Osteoblast (primary cell): Measurements from ENCODE around the gene IFIT3. TPM values are rescaled to one million over a fixed set of nuclear protein-coding genes. Genes with fewer than 3 reads are reported as not detected.

ENCODE experiments used
- DNase-seq: peaks from one replicate; pipeline ENCODE4 v3.0.0; 2011; ENCODE audit warnings: low spot score, mixed read lengths; ENCODE audit not compliant: insufficient read length; ENCODE audit errors: missing footprints
- H2AFZ ChIP-seq: 2 replicates; pipeline ENCODE4 v1.6.0; 2011; ENCODE audit warnings: mild to moderate bottlenecking, low read length
- H3K27ac ChIP-seq: 2 replicates; pipeline ENCODE4 v1.5.1; 2011; ENCODE audit warnings: mild to moderate bottlenecking, low read depth, low read length, moderate library complexity
- H3K27me3 ChIP-seq: 2 replicates; pipeline ENCODE4 v1.6.0; 2012; ENCODE audit warnings: mild to moderate bottlenecking, control low read depth, inconsistent platforms, low read length, moderate library complexity; ENCODE audit not compliant: insufficient read depth
- H3K36me3 ChIP-seq: 2 replicates; pipeline ENCODE4 v1.5.1; 2011; ENCODE audit warnings: mild to moderate bottlenecking, low read length, control low read depth, moderate library complexity; ENCODE audit not compliant: insufficient read depth
- H3K4me1 ChIP-seq: 2 replicates; pipeline ENCODE4 v1.5.1; 2011; ENCODE audit warnings: mild to moderate bottlenecking, low read length, control low read depth, moderate library complexity; ENCODE audit not compliant: insufficient read depth
- H3K4me2 ChIP-seq: 2 replicates; pipeline ENCODE4 v1.6.0; 2011; ENCODE audit warnings: mild to moderate bottlenecking, low read length; ENCODE audit not compliant: insufficient read depth
- H3K4me3 ChIP-seq: fragments of 200-600 bp; sonication (generic); 3 replicates; pipeline ENCODE4 v1.5.1; 2012; ENCODE audit warnings: mild to moderate bottlenecking, low read length, inconsistent platforms; ENCODE audit not compliant: insufficient read depth
- H3K79me2 ChIP-seq: 2 replicates; pipeline ENCODE4 v1.6.0; 2012; ENCODE audit warnings: mild to moderate bottlenecking, low read length, control low read depth, inconsistent platforms; ENCODE audit not compliant: insufficient read depth
- H3K9me3 ChIP-seq: 2 replicates; pipeline ENCODE4 v1.5.1; 2011; ENCODE audit warnings: low read depth, low read length, control low read depth
- H4K20me1 ChIP-seq: 2 replicates; pipeline ENCODE4 v1.6.0; 2012; ENCODE audit warnings: mild to moderate bottlenecking, low read length, control low read depth; ENCODE audit not compliant: insufficient read depth
- total RNA-seq: library from RNA; depleted of rRNA; stranded (reverse); fragments of >200 nt; gene quantifications from 2 replicates; pipeline ENCODE4 v1.2.3, GENCODE V29; 2012
- TF ChIP-seq, protein P1 (sequence below): IDR thresholded peaks from 2 replicates; pipeline ENCODE4 v1.5.1; 2011; ENCODE audit warnings: mild to moderate bottlenecking, low read depth, low read length, moderate library complexity; ENCODE audit errors: extremely low read depth

IFIT3 gene
- total RNA-seq, 1 donor = 43.8 TPM

DNA sequence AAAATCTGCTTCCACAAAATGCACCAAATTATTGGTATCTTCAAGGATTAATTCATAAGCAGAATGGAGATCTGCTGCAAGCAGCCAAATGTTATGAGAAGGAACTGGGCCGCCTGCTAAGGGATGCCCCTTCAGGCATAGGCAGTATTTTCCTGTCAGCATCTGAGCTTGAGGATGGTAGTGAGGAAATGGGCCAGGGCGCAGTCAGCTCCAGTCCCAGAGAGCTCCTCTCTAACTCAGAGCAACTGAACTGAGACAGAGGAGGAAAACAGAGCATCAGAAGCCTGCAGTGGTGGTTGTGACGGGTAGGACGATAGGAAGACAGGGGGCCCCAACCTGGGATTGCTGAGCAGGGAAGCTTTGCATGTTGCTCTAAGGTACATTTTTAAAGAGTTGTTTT is 12.1 kb downstream of the IFIT3 start:
- Histone ChIP-seq H3K79me2 (peaks cover 37% of the 10 kb centered on the region), H3K36me3 (peaks cover 4% of the 10 kb centered on the region)
- TF ChIP-seq, protein P1, sequence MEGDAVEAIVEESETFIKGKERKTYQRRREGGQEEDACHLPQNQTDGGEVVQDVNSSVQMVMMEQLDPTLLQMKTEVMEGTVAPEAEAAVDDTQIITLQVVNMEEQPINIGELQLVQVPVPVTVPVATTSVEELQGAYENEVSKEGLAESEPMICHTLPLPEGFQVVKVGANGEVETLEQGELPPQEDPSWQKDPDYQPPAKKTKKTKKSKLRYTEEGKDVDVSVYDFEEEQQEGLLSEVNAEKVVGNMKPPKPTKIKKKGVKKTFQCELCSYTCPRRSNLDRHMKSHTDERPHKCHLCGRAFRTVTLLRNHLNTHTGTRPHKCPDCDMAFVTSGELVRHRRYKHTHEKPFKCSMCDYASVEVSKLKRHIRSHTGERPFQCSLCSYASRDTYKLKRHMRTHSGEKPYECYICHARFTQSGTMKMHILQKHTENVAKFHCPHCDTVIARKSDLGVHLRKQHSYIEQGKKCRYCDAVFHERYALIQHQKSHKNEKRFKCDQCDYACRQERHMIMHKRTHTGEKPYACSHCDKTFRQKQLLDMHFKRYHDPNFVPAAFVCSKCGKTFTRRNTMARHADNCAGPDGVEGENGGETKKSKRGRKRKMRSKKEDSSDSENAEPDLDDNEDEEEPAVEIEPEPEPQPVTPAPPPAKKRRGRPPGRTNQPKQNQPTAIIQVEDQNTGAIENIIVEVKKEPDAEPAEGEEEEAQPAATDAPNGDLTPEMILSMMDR = no peak

DNA sequence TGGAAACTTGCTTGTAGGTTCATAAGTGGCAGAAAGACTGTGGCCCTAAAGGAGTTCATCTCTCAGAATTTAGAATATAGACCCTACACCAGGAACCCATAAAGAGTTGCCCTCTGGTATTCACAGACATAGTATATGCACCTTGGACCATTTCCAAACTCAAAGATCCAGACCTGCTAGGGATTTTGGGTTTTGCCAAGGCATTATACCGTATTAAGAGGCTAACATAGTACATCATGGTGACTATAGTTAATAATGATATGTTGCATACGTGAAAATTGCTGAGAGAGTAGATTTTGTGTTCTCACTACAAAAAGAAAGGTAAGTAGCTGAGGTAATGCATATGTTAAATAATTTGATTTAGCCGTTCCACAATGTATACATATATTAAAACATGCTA is 13.9 kb downstream of the IFIT3 start:
- TF ChIP-seq, protein P1 = no peak
- no peak overlapping the region for H3K27ac ChIP-seq
- H3K9me3 ChIP-seq = no peaks in the 10 kb centered on the region
- no peaks in the 10 kb centered on the region for H3K27me3 ChIP-seq
- peaks cover 22% of the 10 kb centered on the region for H3K4me1 ChIP-seq
- DNase-seq = no peak
- H3K79me2 ChIP-seq = peaks cover 30% of the 10 kb centered on the region
- no peaks in the 10 kb centered on the region for H4K20me1 ChIP-seq
- peak overlapping the region; percentile 64 for H3K4me2 ChIP-seq
- peaks cover 4% of the 10 kb centered on the region for H3K36me3 ChIP-seq
- H2AFZ ChIP-seq = no peak overlapping the region
- no peak overlapping the region for H3K4me3 ChIP-seq

More for the DNA sequence above, 12.1 kb downstream of the IFIT3 start:
- no peak overlapping the region for H2AFZ ChIP-seq
- DNase-seq = no peak
- H3K4me2 ChIP-seq = no peak overlapping the region
- H3K27me3 ChIP-seq = no peaks in the 10 kb centered on the region
- H3K27ac ChIP-seq = no peak overlapping the region
- H3K4me1 ChIP-seq = peaks cover 19% of the 10 kb centered on the region
- no peaks in the 10 kb centered on the region for H3K9me3 ChIP-seq
- no peaks in the 10 kb centered on the region for H4K20me1 ChIP-seq
- H3K4me3 ChIP-seq = no peak overlapping the region

DNA sequence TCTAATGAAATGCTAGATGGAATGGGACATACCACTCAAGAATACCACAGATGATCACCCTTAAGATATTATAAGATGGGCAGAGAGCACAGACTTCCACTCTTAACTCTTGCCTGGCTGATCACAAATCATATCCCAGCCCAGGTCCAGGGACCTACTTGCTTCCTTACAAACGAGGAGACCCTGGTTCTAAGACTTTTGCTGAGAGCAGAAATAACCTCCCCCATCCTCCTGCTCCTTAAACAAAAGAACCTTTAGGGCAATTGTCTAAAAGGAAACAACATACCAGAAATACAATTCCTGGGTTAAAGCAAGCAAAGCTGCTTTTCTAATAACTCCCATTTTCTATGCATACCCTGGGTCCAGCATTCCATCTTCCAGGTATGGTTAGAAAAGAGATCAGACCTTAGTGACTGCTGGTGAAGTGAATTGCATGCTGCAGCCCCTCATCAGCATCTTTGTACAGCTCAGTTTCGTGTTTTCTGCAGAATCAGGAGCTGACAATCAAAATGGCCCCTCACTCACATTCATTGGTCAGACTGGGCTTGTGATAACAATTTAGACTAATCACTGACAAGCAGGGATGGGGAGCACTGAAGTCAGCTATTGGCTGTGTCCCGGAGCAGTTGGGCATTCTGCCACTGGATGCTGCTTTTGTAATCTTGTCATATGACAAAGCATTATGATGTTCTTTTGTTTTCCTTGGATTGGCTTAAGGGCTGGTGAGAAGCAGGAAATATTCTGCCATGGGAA is 14.6 kb downstream of the IFIT3 start:
- H3K4me2 ChIP-seq = peak overlapping the region; percentile 64

More for the DNA sequence above, 14.6 kb downstream of the IFIT3 start:
- no peaks in the 10 kb centered on the region for H3K27me3 ChIP-seq
- DNase-seq = peak; percentile 83
- peak overlapping the region; percentile 58 for H3K4me3 ChIP-seq
- TF ChIP-seq, protein P1 = no peak
- no peaks in the 10 kb centered on the region for H4K20me1 ChIP-seq
- peak overlapping the region; percentile 64 for H2AFZ ChIP-seq
- peaks cover 25% of the 10 kb centered on the region for H3K4me1 ChIP-seq
- H3K9me3 ChIP-seq = no peaks in the 10 kb centered on the region
- H3K79me2 ChIP-seq = peaks cover 28% of the 10 kb centered on the region
- peaks cover 4% of the 10 kb centered on the region for H3K36me3 ChIP-seq
- H3K27ac ChIP-seq = peak overlapping the region; percentile 57
